ENCODE data around the gene FGF14. TPM values are rescaled to one million over a fixed set of nuclear protein-coding genes. Genes with fewer than 3 reads are reported as not detected.

Gene FGF14
- total and polyA plus RNA-seq, 2 experiments from 2014 or later: 0.03 TPM; not detected in 1

DNA sequence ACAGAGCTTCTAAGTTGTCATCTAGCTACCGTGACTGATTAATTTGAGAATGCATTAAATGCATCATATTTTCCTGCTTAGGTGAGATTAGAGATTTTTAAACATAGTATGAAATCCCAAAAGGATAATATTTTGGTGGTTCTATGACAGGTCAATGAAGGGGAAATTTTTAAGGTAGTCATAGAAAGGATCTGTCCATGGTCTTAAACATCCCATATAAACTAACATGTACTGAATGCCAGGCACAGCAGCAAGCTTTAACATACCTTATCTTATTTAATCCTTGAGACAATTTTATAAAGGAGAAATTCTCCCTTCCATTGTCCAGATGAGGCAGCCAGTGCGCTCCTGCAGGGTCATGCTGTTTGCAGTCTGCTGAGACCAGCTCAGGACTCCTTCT lies 466.0 kb downstream of the FGF14 start:
- no peaks in the 10 kb centered on the region for H4K20me1 ChIP-seq (replicated peaks; ENCODE audit: insufficient read depth)
- no peaks in the 10 kb centered on the region for H3K79me2 ChIP-seq (replicated peaks; ENCODE audit: insufficient read depth)
- no peak for DNase-seq (ENCODE audit: low spot score)
- H3K4me2 ChIP-seq: no peak overlapping the region
- TF ChIP-seq CREB1 (CRISPR knock-in tag; IDR thresholded peaks at IDR 0.05; ENCODE audit: low read depth): no peak
- TF ChIP-seq, protein P1, sequence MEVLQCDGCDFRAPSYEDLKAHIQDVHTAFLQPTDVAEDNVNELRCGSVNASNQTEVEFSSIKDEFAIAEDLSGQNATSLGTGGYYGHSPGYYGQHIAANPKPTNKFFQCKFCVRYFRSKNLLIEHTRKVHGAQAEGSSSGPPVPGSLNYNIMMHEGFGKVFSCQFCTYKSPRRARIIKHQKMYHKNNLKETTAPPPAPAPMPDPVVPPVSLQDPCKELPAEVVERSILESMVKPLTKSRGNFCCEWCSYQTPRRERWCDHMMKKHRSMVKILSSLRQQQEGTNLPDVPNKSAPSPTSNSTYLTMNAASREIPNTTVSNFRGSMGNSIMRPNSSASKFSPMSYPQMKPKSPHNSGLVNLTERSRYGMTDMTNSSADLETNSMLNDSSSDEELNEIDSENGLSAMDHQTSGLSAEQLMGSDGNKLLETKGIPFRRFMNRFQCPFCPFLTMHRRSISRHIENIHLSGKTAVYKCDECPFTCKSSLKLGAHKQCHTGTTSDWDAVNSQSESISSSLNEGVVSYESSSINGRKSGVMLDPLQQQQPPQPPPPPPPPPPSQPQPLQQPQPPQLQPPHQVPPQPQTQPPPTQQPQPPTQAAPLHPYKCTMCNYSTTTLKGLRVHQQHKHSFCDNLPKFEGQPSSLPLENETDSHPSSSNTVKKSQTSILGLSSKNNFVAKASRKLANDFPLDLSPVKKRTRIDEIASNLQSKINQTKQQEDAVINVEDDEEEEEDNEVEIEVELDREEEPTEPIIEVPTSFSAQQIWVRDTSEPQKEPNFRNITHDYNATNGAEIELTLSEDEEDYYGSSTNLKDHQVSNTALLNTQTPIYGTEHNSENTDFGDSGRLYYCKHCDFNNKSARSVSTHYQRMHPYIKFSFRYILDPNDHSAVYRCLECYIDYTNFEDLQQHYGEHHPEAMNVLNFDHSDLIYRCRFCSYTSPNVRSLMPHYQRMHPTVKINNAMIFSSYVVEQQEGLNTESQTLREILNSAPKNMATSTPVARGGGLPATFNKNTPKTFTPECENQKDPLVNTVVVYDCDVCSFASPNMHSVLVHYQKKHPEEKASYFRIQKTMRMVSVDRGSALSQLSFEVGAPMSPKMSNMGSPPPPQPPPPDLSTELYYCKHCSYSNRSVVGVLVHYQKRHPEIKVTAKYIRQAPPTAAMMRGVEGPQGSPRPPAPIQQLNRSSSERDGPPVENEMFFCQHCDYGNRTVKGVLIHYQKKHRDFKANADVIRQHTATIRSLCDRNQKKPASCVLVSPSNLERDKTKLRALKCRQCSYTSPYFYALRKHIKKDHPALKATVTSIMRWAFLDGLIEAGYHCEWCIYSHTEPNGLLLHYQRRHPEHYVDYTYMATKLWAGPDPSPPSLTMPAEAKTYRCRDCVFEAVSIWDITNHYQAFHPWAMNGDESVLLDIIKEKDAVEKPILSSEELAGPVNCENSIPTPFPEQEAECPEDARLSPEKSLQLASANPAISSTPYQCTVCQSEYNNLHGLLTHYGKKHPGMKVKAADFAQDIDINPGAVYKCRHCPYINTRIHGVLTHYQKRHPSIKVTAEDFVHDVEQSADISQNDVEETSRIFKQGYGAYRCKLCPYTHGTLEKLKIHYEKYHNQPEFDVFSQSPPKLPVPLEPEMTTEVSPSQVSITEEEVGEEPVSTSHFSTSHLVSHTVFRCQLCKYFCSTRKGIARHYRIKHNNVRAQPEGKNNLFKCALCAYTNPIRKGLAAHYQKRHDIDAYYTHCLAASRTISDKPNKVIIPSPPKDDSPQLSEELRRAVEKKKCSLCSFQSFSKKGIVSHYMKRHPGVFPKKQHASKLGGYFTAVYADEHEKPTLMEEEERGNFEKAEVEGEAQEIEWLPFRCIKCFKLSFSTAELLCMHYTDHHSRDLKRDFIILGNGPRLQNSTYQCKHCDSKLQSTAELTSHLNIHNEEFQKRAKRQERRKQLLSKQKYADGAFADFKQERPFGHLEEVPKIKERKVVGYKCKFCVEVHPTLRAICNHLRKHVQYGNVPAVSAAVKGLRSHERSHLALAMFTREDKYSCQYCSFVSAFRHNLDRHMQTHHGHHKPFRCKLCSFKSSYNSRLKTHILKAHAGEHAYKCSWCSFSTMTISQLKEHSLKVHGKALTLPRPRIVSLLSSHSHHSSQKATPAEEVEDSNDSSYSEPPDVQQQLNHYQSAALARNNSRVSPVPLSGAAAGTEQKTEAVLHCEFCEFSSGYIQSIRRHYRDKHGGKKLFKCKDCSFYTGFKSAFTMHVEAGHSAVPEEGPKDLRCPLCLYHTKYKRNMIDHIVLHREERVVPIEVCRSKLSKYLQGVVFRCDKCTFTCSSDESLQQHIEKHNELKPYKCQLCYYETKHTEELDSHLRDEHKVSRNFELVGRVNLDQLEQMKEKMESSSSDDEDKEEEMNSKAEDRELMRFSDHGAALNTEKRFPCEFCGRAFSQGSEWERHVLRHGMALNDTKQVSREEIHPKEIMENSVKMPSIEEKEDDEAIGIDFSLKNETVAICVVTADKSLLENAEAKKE (CRISPR knock-in tag; IDR thresholded peaks at IDR 0.05): no peak
- TF ChIP-seq, protein P2, sequence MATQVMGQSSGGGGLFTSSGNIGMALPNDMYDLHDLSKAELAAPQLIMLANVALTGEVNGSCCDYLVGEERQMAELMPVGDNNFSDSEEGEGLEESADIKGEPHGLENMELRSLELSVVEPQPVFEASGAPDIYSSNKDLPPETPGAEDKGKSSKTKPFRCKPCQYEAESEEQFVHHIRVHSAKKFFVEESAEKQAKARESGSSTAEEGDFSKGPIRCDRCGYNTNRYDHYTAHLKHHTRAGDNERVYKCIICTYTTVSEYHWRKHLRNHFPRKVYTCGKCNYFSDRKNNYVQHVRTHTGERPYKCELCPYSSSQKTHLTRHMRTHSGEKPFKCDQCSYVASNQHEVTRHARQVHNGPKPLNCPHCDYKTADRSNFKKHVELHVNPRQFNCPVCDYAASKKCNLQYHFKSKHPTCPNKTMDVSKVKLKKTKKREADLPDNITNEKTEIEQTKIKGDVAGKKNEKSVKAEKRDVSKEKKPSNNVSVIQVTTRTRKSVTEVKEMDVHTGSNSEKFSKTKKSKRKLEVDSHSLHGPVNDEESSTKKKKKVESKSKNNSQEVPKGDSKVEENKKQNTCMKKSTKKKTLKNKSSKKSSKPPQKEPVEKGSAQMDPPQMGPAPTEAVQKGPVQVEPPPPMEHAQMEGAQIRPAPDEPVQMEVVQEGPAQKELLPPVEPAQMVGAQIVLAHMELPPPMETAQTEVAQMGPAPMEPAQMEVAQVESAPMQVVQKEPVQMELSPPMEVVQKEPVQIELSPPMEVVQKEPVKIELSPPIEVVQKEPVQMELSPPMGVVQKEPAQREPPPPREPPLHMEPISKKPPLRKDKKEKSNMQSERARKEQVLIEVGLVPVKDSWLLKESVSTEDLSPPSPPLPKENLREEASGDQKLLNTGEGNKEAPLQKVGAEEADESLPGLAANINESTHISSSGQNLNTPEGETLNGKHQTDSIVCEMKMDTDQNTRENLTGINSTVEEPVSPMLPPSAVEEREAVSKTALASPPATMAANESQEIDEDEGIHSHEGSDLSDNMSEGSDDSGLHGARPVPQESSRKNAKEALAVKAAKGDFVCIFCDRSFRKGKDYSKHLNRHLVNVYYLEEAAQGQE (IDR thresholded peaks at IDR 0.05; ENCODE audit: unreplicated experiment): no peak
- TF ChIP-seq, protein P3, sequence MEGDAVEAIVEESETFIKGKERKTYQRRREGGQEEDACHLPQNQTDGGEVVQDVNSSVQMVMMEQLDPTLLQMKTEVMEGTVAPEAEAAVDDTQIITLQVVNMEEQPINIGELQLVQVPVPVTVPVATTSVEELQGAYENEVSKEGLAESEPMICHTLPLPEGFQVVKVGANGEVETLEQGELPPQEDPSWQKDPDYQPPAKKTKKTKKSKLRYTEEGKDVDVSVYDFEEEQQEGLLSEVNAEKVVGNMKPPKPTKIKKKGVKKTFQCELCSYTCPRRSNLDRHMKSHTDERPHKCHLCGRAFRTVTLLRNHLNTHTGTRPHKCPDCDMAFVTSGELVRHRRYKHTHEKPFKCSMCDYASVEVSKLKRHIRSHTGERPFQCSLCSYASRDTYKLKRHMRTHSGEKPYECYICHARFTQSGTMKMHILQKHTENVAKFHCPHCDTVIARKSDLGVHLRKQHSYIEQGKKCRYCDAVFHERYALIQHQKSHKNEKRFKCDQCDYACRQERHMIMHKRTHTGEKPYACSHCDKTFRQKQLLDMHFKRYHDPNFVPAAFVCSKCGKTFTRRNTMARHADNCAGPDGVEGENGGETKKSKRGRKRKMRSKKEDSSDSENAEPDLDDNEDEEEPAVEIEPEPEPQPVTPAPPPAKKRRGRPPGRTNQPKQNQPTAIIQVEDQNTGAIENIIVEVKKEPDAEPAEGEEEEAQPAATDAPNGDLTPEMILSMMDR (conservative IDR thresholded peaks at IDR 0.05; ENCODE audit: low read depth in 2 of 2): no peak
- no peak for TF ChIP-seq NANOG (IDR thresholded peaks at IDR 0.05; ENCODE audit: borderline replicate concordance)
- TF ChIP-seq STAT1 (IDR thresholded peaks at IDR 0.05; ENCODE audit: unreplicated experiment): no peak
- TF ChIP-seq ZNF114 (CRISPR knock-in tag; IDR thresholded peaks at IDR 0.05): no peak
- TF ChIP-seq EZH2phosphoT487 (IDR thresholded peaks at IDR 0.05; ENCODE audit: unreplicated experiment): no peak
- TF ChIP-seq ZNF331 (CRISPR knock-in tag; IDR thresholded peaks at IDR 0.05; ENCODE audit: low read depth): no peak
- TF ChIP-seq, protein P4, sequence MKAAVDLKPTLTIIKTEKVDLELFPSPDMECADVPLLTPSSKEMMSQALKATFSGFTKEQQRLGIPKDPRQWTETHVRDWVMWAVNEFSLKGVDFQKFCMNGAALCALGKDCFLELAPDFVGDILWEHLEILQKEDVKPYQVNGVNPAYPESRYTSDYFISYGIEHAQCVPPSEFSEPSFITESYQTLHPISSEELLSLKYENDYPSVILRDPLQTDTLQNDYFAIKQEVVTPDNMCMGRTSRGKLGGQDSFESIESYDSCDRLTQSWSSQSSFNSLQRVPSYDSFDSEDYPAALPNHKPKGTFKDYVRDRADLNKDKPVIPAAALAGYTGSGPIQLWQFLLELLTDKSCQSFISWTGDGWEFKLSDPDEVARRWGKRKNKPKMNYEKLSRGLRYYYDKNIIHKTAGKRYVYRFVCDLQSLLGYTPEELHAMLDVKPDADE (IDR thresholded peaks at IDR 0.05): no peak
- TF ChIP-seq POLR2AphosphoS5 (IDR thresholded peaks at IDR 0.05; ENCODE audit: low read depth): no peak
- TF ChIP-seq EZH2 (IDR thresholded peaks at IDR 0.05; ENCODE audit: low read depth, unreplicated experiment): no peak
- TF ChIP-seq JUNB (IDR thresholded peaks at IDR 0.05; ENCODE audit: unreplicated experiment): no peak
- no peak overlapping the region for H3K4me3 ChIP-seq
- peaks cover 4% of the 10 kb centered on the region; the same call in 1 of the 3 replicates for H3K4me1 Mint-ChIP-seq
- H3K27ac ChIP-seq (ENCODE audit: low read depth): no peak overlapping the region
- no peaks in the 10 kb centered on the region for H3K36me3 ChIP-seq (ENCODE audit: insufficient read depth)
- no peak overlapping the region for H3K27ac Mint-ChIP-seq
- H3K4me1 ChIP-seq (ENCODE audit: insufficient read depth): peaks cover 3% of the 10 kb centered on the region; the same call in 1 of the 2 replicates
- H3K27me3 ChIP-seq (ENCODE audit: insufficient read depth): no peaks in the 10 kb centered on the region
- H3K9me2 ChIP-seq (ENCODE audit: insufficient read depth): no peaks in the 10 kb centered on the region
- H3K4me3 Mint-ChIP-seq: no peak overlapping the region
- H3K36me3 Mint-ChIP-seq (ENCODE audit: low read depth): no peaks in the 10 kb centered on the region
- no peaks in the 10 kb centered on the region; the same call in 2 of the 3 replicates for H3K9me3 Mint-ChIP-seq
- no peaks in the 10 kb centered on the region for H3F3A ChIP-seq (replicated peaks; ENCODE audit: low read depth)
- no peak for ATAC-seq
- H2AFZ ChIP-seq: no peak overlapping the region
- H3K27me3 Mint-ChIP-seq (ENCODE audit: insufficient read depth, low read depth, poor library complexity): peaks cover 2% of the 10 kb centered on the region

Measured in GM23338 (cell line).